Keratinocyte (primary cell): ENCODE data around the gene ARCN1.

Source experiments
- CTCF ChIP-seq, 3 experiments: IDR thresholded peaks in 1 of 3; conservative IDR thresholded peaks in 1 of 3; optimal IDR thresholded peaks in 1 of 3; 2 replicates in 2 of 3; 3 replicates in 1 of 3; pipeline versions ENCODE3 to v1.5.1; 2011; ENCODE audit warnings: low read length in 3 of 3, mild to moderate bottlenecking in 3 of 3, moderate library complexity in 2 of 3, control low read depth in 1 of 3, inconsistent platforms in 1 of 3; ENCODE audit not compliant: insufficient read depth in 2 of 3; ENCODE audit errors: extremely low read depth in 1 of 3
- EZH2 ChIP-seq: IDR thresholded peaks from one replicate; pipeline ENCODE4 v1.6.1; 2012; ENCODE audit warnings: inconsistent platforms, mild to moderate bottlenecking, low read length, moderate library complexity

GRCh38 chr11:118648291-118648690, 76.1 kb downstream of the ARCN1 start:
- TF ChIP-seq CTCF (optimal IDR thresholded peaks at IDR 0.05 in 1 of 3, IDR thresholded peaks at IDR 0.05 in 1 of 3, conservative IDR thresholded peaks at IDR 0.05 in 1 of 3; ENCODE audit: extremely low read depth in 1 of 3, insufficient read depth in 2 of 3, low read length in 3 of 3) (no peak), EZH2 (no peak)
